ENCODE data around the gene FAM168A.
"Not testable (repeated sequence)": the region's sequence is repeated elsewhere in the genome, so short reads cannot be mapped to it uniquely, and the experiment has no call there.

The FAM168A gene

DNA sequence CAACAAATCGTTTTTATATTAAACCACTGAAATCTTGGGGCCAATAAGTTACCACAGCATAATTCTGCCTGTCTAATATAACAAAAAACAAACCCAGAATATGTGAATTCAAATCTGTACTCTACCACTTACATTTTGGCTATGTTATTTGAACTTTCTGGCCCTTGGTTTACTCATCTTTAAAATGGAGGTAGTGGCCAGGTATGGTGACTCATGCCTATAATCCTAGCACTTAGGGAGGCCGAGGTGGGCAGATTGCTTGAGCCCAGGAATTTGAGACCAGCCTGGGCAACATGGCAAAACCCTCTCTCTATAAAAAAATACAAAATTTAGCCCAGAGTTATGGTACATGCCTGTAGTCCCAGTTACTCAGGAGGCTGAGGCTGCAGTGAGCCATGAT lies 84.2 kb downstream of the FAM168A start:
- no peak for DNase-seq

DNA sequence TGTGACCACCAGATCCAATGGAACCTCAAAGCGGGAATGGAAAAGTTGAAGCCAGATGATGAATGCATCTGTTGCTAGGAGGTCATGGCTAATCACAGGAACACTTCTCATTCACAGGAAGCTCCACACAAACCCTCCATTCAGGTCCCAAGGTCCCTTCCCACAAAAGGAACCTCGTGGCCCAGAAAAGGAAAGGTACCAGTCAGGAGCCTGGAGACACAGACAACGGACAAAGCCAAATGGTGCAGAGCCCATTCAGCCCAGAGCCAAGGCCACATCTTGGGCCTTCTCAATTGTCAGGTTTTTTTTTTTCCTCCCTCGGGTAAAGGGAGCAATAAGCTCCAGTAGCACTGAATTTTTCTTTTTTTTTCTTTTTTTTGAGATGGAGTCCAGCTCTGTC lies 87.0 kb downstream of the FAM168A start:
- no peak for DNase-seq

DNA sequence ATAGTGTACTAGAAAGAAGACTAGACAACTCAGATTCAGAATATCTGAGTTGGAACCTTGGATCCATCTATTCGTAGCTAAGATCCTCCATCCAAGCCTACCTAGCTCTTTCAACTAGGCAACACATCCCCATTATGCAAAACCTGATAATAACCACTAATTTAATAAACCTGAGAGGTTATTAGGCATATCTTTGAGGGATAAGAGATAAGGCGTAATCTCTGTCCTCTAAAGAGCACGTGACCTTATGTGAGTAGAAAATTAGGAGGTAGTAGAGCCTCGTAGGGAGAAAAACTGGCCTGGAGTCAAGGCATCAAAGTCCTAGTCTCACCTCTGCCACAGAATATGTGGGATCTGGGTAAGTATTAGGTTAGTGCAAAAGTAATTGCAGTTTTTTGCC lies 87.8 kb downstream of the FAM168A start:
- DNase-seq, result no peak

DNA sequence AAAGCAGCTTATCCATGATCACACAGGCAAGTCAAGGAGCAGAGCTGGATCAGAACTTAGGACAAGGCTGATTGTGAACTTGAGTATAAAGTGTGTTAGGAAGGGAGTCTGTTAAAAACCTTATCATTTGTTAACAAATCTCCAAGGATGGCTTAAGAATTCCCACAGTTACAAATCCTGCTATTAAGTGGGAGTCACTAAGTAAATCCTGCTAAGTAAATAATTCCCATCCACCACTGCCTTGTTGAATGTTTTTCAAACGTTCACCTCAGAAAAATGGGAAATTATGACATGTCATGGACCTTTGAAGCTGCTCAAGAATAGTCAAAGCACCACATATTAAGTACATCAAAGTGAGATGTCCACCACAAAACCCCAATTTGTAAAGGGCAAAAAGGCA lies 88.7 kb downstream of the FAM168A start:
- DNase-seq, result no peak

GRCh38 chr11:73508243-73509176 lies 89.4 kb downstream of the FAM168A start:
- no peak for DNase-seq

- no peak for DNase-seq
Observed at GRCh38 chr11:73507086-73507485, 90.8 kb downstream of the FAM168A start.

DNA sequence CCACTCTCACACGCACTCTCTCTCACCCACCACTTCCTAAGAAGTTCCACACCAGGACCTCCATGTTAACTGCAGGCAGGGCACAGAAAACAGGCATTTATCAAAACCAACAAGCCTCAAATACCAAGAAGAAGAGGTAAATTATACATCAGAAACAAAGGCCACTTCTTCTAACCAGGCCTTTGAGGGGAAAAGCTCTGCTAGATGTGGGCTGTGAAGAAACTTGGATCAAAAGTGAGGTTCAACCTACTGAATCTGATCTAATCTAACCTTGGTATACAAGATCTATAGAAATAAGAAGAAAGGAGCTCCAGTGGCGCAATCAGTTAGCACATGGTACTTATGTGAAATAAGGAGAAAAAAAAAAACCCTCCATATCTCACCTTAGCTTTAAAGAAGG lies 91.9 kb downstream of the FAM168A start:
- no peak for DNase-seq

DNA sequence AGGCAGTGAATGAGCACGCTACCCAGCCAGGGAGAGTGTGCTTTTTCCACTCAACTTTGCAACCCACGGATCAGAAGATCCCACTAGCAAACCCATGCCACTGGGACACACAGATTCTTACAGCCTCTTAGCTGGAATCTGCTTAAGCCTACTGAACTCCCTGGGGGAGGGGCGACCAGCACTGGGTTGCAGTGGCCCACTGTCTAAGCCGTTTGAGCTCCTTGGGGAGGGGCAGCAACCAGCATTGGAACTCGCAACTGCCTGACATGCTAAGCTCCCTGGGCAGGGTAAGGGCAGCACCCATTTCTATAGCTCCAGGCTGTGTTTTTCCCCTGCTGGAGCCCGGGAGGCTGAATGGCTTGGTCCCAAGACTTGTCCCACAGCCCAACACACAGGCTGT lies 99.6 kb downstream of the FAM168A start:
- DNase-seq, result no peak

- DNase-seq, result no peak
Observed at GRCh38 chr11:73496134-73496533, 101.8 kb downstream of the FAM168A start.

DNA sequence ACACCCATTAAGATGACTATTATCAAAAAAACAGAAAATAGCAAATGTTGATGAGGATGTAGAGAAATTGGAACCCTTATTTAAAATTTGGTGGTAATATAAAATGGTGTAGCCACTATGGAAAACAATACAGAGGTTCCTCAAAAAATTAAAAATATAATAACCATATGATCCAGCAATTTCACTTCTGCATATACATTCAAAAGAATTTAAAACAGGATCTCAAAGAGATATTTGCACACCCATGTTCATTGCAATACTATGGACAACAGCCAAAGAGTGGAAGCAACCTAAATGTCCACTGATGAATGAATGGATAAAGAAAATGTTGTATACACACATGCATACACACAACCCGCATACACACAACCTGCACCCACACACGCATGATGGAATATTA lies 102.2 kb downstream of the FAM168A start:
- DNase-seq, result no peak

GRCh38 chr11:73493956-73494598 lies 103.8 kb downstream of the FAM168A start:
- peak; percentile 92 for DNase-seq

- no peak for DNase-seq
Observed at GRCh38 chr11:73481626-73482025, 116.3 kb downstream of the FAM168A start.

GRCh38 chr11:73480677-73481076 lies 117.2 kb downstream of the FAM168A start:
- no peak for DNase-seq

- no peak for DNase-seq
Observed at GRCh38 chr11:73478737-73479347, 119.1 kb downstream of the FAM168A start.

- DNase-seq, result no peak
Observed at GRCh38 chr11:73477518-73477917, 120.4 kb downstream of the FAM168A start.

DNA sequence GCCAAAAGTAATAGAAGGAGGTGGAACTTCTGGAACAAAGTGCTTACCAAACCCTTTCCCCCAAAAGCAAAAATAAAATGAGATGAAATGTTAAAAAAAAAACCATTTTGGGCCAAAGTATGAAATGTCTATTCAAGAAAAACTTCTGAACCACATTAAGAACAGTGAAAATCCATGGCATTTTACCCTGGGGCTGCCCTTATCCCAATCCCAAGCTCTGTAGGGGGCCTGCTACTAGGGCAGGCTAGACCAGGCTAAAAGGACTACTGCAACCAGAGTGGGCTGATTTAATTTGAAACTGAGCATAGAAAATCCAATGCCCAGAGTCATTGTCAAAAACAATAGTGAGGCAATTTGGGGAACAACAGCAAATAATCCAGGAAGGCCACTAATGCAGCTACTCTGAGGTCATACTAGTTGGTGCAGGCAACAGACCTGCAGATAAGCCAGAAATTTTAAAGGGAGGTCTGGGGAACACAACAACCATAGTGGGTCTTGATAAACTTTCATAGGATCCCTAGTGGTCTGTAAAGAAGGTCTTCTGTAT lies 122.3 kb downstream of the FAM168A start:
- no peak for DNase-seq

DNA sequence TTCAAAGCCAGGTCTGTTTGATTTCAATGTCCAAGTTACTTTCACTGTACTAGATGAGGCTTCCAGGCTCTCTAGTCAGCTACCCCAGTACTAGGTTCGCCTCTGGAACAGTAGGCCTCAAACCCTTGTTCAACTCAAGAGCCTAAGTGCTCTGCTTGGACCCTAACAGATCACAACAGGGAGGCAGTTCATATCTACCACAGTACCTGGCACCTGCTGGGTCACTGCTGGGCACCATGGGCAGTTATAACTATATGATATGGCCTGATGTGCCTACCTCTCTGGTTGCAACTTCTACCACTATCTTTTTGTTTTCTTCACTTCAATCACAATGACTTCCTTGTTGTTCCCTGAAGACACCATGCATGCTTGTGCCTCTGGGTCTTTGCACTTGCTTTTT lies 124.7 kb downstream of the FAM168A start:
- DNase-seq, result no peak

- not testable (repeated sequence) for DNase-seq
Observed at GRCh38 chr11:73470036-73470612, 127.8 kb downstream of the FAM168A start.

DNA sequence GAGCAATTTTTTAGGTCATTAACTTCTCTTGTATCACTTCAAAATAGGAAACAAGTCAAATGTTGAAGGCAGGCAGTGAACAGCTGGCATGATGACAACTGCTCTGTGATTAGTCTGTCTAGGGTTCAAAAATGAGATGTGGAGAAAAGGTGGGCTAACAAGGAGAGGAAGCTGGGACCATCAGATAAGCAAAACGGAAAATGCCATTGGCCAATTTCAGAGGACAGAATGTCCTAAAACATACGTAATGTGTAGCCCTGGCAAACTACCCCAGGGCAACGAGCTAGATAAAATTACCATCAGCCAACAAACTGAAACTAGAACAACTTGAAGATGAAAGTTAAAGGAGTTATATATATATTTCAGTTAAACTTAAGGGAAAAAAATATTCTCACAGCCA lies 128.5 kb downstream of the FAM168A start:
- no peak for DNase-seq

- DNase-seq, result no peak
Observed at GRCh38 chr11:73468590-73469161, 129.2 kb downstream of the FAM168A start.

- DNase-seq, result no peak
Observed at GRCh38 chr11:73467505-73467904, 130.4 kb downstream of the FAM168A start.

GRCh38 chr11:73466643-73467042 lies 131.3 kb downstream of the FAM168A start:
- no peak for DNase-seq

DNA sequence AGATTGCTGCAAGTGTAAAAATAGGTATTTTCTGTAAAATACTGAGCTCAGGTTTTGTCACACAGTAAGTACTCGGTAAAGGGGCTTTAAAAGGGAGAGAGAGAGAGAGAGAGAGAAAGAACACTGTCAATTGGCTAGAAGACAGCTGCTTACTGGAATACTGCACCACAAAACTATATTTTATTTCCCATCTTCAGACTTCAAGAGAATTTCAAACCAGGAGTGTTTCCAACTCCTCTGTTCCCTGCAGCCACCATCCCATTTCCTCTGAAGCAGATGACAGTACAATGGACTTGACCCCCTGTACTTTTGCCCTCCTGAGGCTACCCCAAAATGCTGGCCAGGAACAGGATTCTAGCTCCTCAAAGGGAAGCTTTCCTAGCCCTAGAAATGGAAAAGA lies 132.0 kb downstream of the FAM168A start:
- no peak for DNase-seq

Measured in islet precursor cell (in vitro differentiated cells).